ENCODE data around the gene COMMD3. TPM values are rescaled to one million over a fixed set of nuclear protein-coding genes. Genes with fewer than 3 reads are reported as not detected.

COMMD3 gene
- total and polyA plus RNA-seq, 9 of the 15 experiments (the other 6 are each of a cell fraction or from before 2014, with no cell fraction given), result 50.7 to 217 (median 80.1) TPM

DNA sequence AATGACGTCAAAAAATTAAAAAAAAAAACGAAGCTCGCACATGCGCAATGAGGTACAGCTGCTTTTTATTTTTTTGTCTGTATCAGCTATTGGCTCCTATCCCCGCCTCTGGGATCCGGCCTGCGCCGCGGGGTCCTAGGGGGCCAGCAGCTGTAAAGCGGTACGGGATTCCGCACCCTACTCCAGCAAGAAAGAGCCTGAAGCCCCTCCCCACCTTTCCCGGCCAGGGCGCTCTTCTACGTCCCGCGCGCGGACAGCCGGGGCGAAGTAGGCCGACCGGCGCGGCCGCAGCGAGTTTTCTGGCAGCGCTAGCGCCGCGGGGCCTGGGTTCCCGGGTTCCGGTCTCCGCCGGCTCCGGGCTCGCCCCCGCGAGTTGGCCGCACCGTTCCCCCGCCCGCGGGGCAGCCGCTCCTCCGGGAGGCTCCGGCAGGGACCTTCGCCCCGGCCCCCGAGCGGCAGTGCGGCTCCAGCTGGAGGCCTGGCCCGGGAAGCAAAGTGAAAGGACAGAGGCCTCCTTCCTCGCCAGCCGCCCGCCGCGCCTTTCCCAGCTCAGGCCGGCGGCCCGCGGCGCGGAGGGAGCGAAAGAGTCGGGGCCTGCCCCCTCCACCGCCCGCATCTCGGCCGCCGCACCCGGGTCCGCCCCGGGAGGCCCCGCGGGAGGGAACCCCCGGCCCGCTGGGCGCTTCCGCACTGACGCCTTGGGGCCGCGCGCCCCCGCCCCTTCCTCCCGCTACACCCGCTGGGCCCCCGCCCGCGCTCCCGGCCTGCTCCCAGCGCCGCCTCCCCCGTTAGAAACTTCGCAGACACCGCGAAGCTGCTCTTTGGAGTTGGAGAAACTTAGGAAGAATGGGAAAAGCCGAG, 24.4 kb downstream of the COMMD3 start (continued):
- TF ChIP-seq, protein P1, sequence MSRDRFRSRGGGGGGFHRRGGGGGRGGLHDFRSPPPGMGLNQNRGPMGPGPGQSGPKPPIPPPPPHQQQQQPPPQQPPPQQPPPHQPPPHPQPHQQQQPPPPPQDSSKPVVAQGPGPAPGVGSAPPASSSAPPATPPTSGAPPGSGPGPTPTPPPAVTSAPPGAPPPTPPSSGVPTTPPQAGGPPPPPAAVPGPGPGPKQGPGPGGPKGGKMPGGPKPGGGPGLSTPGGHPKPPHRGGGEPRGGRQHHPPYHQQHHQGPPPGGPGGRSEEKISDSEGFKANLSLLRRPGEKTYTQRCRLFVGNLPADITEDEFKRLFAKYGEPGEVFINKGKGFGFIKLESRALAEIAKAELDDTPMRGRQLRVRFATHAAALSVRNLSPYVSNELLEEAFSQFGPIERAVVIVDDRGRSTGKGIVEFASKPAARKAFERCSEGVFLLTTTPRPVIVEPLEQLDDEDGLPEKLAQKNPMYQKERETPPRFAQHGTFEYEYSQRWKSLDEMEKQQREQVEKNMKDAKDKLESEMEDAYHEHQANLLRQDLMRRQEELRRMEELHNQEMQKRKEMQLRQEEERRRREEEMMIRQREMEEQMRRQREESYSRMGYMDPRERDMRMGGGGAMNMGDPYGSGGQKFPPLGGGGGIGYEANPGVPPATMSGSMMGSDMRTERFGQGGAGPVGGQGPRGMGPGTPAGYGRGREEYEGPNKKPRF (IDR thresholded peaks at IDR 0.05; ENCODE audit: low read depth, low read length), result no peak
- TF ChIP-seq MCM2 (IDR thresholded peaks at IDR 0.05; ENCODE audit: low read depth) (no peak), ZNF316 (IDR thresholded peaks at IDR 0.05) (no peak), KLF16 (IDR thresholded peaks at IDR 0.05) (no peak), HDGF (IDR thresholded peaks at IDR 0.05) (no peak), PHF20 (IDR thresholded peaks at IDR 0.05; ENCODE audit: partially characterized antibody) (peak; percentile 37), PKNOX1 (IDR thresholded peaks at IDR 0.05) (no peak), ETV5 (CRISPR knock-in tag; IDR thresholded peaks at IDR 0.05; ENCODE audit: low read depth) (no peak), SMARCB1 (IDR thresholded peaks at IDR 0.05; ENCODE audit: insufficient read length, low read depth) (no peak), SP2 (IDR thresholded peaks at IDR 0.05; ENCODE audit: extremely low read depth, low read depth, low read length, poor library complexity, severe bottlenecking) (no peak)
- TF ChIP-seq, protein P2, sequence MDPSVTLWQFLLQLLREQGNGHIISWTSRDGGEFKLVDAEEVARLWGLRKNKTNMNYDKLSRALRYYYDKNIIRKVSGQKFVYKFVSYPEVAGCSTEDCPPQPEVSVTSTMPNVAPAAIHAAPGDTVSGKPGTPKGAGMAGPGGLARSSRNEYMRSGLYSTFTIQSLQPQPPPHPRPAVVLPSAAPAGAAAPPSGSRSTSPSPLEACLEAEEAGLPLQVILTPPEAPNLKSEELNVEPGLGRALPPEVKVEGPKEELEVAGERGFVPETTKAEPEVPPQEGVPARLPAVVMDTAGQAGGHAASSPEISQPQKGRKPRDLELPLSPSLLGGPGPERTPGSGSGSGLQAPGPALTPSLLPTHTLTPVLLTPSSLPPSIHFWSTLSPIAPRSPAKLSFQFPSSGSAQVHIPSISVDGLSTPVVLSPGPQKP (CRISPR knock-in tag; IDR thresholded peaks at IDR 0.05), result no peak
- TF ChIP-seq, protein P3, sequence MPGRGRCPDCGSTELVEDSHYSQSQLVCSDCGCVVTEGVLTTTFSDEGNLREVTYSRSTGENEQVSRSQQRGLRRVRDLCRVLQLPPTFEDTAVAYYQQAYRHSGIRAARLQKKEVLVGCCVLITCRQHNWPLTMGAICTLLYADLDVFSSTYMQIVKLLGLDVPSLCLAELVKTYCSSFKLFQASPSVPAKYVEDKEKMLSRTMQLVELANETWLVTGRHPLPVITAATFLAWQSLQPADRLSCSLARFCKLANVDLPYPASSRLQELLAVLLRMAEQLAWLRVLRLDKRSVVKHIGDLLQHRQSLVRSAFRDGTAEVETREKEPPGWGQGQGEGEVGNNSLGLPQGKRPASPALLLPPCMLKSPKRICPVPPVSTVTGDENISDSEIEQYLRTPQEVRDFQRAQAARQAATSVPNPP (IDR thresholded peaks at IDR 0.05; ENCODE audit: borderline replicate concordance, insufficient read depth, insufficient read length), result no peak
- TF ChIP-seq, protein P4, sequence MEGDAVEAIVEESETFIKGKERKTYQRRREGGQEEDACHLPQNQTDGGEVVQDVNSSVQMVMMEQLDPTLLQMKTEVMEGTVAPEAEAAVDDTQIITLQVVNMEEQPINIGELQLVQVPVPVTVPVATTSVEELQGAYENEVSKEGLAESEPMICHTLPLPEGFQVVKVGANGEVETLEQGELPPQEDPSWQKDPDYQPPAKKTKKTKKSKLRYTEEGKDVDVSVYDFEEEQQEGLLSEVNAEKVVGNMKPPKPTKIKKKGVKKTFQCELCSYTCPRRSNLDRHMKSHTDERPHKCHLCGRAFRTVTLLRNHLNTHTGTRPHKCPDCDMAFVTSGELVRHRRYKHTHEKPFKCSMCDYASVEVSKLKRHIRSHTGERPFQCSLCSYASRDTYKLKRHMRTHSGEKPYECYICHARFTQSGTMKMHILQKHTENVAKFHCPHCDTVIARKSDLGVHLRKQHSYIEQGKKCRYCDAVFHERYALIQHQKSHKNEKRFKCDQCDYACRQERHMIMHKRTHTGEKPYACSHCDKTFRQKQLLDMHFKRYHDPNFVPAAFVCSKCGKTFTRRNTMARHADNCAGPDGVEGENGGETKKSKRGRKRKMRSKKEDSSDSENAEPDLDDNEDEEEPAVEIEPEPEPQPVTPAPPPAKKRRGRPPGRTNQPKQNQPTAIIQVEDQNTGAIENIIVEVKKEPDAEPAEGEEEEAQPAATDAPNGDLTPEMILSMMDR (IDR thresholded peaks at IDR 0.05 in 2 of 3, conservative IDR thresholded peaks at IDR 0.05 in 1 of 3; ENCODE audit: insufficient read depth in 2 of 3, low read depth in 1 of 3, low read length in 3 of 3), result no peak
- TF ChIP-seq, protein P5, sequence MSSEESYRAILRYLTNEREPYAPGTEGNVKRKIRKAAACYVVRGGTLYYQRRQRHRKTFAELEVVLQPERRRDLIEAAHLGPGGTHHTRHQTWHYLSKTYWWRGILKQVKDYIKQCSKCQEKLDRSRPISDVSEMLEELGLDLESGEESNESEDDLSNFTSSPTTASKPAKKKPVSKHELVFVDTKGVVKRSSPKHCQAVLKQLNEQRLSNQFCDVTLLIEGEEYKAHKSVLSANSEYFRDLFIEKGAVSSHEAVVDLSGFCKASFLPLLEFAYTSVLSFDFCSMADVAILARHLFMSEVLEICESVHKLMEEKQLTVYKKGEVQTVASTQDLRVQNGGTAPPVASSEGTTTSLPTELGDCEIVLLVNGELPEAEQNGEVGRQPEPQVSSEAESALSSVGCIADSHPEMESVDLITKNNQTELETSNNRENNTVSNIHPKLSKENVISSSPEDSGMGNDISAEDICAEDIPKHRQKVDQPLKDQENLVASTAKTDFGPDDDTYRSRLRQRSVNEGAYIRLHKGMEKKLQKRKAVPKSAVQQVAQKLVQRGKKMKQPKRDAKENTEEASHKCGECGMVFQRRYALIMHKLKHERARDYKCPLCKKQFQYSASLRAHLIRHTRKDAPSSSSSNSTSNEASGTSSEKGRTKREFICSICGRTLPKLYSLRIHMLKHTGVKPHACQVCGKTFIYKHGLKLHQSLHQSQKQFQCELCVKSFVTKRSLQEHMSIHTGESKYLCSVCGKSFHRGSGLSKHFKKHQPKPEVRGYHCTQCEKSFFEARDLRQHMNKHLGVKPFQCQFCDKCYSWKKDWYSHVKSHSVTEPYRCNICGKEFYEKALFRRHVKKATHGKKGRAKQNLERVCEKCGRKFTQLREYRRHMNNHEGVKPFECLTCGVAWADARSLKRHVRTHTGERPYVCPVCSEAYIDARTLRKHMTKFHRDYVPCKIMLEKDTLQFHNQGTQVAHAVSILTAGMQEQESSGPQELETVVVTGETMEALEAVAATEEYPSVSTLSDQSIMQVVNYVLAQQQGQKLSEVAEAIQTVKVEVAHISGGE (CRISPR knock-in tag; IDR thresholded peaks at IDR 0.05), result peak in 1 of 3 experiments; percentile 43; a peak in 1 of 6 replicates

Data from K562 (cell line).